ENCODE results near the gene ZNF219.

DNA sequence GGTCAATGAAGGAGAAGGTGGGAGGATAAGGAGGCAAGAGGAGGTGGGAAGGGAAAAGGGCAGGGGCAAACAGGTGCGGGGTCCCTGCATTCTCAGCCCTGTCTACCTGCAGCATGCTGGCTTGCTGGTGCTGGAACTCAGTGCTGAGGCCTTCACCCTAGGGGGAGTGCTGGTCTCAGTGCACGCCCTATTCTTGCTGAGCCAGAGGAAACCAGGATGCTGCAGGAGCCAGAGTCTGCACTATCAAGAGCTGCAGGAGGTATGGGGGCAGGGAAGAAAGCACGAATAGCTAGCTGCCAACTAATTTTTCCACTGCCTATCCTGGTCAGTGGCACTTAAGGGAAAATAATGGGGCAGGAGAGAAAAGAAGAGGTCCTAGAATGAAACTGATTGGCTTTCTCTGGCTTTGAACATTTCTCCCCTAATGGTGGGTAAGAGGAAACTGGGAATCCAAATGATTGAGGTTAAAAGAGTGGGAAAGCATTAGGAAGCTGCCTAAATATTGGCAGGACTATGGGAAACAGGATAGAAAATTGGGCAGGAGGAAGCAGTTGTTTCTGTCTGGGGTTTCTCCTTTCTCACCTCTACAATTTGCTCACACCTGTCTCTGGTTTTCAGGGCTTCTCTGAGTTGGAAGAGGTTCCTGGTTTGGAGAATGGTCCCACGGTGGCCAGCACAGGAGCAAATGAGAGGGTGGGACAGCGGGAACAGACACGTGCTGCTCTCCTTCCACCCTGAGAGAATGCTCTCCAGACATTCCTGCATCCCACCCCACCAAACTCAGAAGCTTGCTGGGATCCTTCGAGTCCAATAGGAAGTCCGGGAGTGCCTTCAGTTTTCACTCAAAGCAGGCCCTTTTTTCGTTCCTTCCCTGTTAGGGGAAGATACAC lies 4.3 kb upstream of the ZNF219 start:
- TF ChIP-seq GATA2 (IDR thresholded peaks at IDR 0.05; ENCODE audit: low read depth, low read length) = no peak
- no peak for TF ChIP-seq GATA3 (IDR thresholded peaks at IDR 0.05; ENCODE audit: low read depth, low read length)

All from SH-SY5Y (cell line).